ENCODE data around the gene AURKAIP1.

DNA sequence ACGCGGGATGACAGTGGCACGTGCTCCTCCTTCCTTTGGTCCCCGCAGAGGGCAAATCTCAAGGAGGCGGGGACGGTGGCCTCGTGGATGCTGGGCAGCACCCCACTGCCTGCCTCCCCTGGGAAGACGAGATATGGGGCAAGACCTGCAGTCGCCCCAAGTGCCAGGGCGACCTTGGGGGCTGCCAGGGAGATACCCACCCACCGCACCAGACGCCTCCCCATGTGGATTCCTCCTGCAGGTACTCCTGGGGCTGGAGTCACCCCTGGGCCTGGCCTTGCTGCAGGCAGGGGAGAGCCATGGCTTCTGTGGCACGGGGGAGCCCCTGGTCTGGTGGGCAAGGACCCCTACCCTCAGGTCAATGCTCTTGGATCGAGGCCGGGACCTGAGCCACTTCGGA lies 5.9 kb upstream of the AURKAIP1 start:
- TF ChIP-seq EZH2phosphoT487 (IDR thresholded peaks at IDR 0.05; ENCODE audit: insufficient read depth, low read depth) (no peak), EZH2 (IDR thresholded peaks at IDR 0.05; ENCODE audit: insufficient read depth, poor library complexity, severe bottlenecking) (no peak)

Data from GM23248 (cell line).